GM12878 (cell line): ENCODE results near the gene HOGA1. TPM values are rescaled to one million over a fixed set of nuclear protein-coding genes. Genes with fewer than 3 reads are reported as not detected.

Experiments
- ATF2 ChIP-seq: IDR thresholded peaks from 2 replicates; pipeline ENCODE4 v1.6.1; 2012; ENCODE audit warnings: low read length, inconsistent platforms
- BMI1 ChIP-seq: fragments of 450-650 bp; IDR thresholded peaks from 2 replicates; pipeline ENCODE4 v1.6.1; 2016; ENCODE audit warnings: mild to moderate bottlenecking, moderate library complexity, borderline replicate concordance
- CHD2 ChIP-seq: IDR thresholded peaks from 2 replicates; pipeline ENCODE4 v1.6.1; 2011; ENCODE audit warnings: low read depth, low read length, improper control_type of control experiment, borderline replicate concordance
- CREB1 ChIP-seq: IDR thresholded peaks from 2 replicates; pipeline ENCODE4 v1.6.1; 2012; ENCODE audit warnings: low read depth, mild to moderate bottlenecking, inconsistent platforms
- EGR1 ChIP-seq, 2 experiments: IDR thresholded peaks; 1 replicate in 1 of 2; 2 replicates in 1 of 2; pipeline ENCODE4 v1.6.1; 2011 to 2012; ENCODE audit warnings: low read depth in 2 of 2, low read length in 2 of 2, borderline replicate concordance in 1 of 2, mild to moderate bottlenecking in 1 of 2, moderate library complexity in 1 of 2
- HSF1 ChIP-seq: fragments of 150-350 bp; IDR thresholded peaks from 2 replicates; pipeline ENCODE4 v1.6.1; 2014; ENCODE audit warnings: mild to moderate bottlenecking, low read depth, low read length
- IRF3 ChIP-seq: fragments of 450-650 bp; IDR thresholded peaks from 2 replicates; pipeline ENCODE4 v1.6.1; 2014; ENCODE audit warnings: mild to moderate bottlenecking
- MLLT1 ChIP-seq: fragments of 450-650 bp; IDR thresholded peaks from 2 replicates; pipeline ENCODE4 v1.6.1; 2016; ENCODE audit warnings: mild to moderate bottlenecking
- MTA2 ChIP-seq: fragments of 450-650 bp; IDR thresholded peaks from 2 replicates; pipeline ENCODE4 v1.6.1; 2016; ENCODE audit warnings: low read depth, mild to moderate bottlenecking, moderate library complexity
- NBN ChIP-seq: fragments of 450-650 bp; IDR thresholded peaks from 2 replicates; pipeline ENCODE4 v1.6.1; 2016
- NFXL1 ChIP-seq: fragments of 450-650 bp; IDR thresholded peaks from 2 replicates; pipeline ENCODE4 v1.6.1; 2017; ENCODE audit warnings: antibody characterized with exemption, mild to moderate bottlenecking, borderline replicate concordance
- NR2F1 ChIP-seq: fragments of 450-650 bp; conservative IDR thresholded peaks from 2 replicates; pipeline ENCODE4 v1.6.1; 2017; ENCODE audit warnings: mild to moderate bottlenecking
- NRF1 ChIP-seq: conservative IDR thresholded peaks from 2 replicates; pipeline ENCODE4 v1.6.1; 2011; ENCODE audit warnings: mild to moderate bottlenecking, low read depth, low read length, improper control_type of control experiment
- PBX3 ChIP-seq: IDR thresholded peaks from 2 replicates; pipeline ENCODE4 v1.6.1; 2011; ENCODE audit warnings: mild to moderate bottlenecking, low read depth, low read length, moderate library complexity; ENCODE audit not compliant: insufficient replicate concordance
- POLR2A ChIP-seq: IDR thresholded peaks from 2 replicates; pipeline ENCODE4 v1.6.1; 2011; ENCODE audit warnings: low read depth, mild to moderate bottlenecking, low read length
- SIN3A ChIP-seq: IDR thresholded peaks from 2 replicates; pipeline ENCODE4 v1.6.1; 2012; ENCODE audit warnings: low read depth, low read length, improper control_type of control experiment
- SMARCA5 ChIP-seq: fragments of 450-650 bp; IDR thresholded peaks from 2 replicates; pipeline ENCODE4 v1.6.1; 2017; ENCODE audit warnings: mild to moderate bottlenecking
- SP1 ChIP-seq: IDR thresholded peaks from one replicate; pipeline ENCODE4 v1.6.1; 2011; ENCODE audit warnings: low read depth, low read length
- SUZ12 ChIP-seq: fragments of 200-600 bp; sonication (generic); IDR thresholded peaks from one replicate; pipeline ENCODE4 v1.6.1; 2018; ENCODE audit warnings: antibody characterized with exemption, mild to moderate bottlenecking; ENCODE audit not compliant: unreplicated experiment
- TBL1XR1 ChIP-seq: IDR thresholded peaks from 2 replicates; pipeline ENCODE4 v1.6.1; 2012; ENCODE audit warnings: low read depth, low read length, improper control_type of control experiment
- TCF3 ChIP-seq: IDR thresholded peaks from 2 replicates; pipeline ENCODE4 v1.6.1; 2012; ENCODE audit warnings: low read depth, mild to moderate bottlenecking, low read length, borderline replicate concordance; ENCODE audit not compliant: insufficient read depth
- USF1 ChIP-seq: IDR thresholded peaks from 2 replicates; pipeline ENCODE4 v1.6.1; 2011; ENCODE audit warnings: borderline replicate concordance, low read depth, mild to moderate bottlenecking, moderate library complexity, mixed read lengths, low read length; ENCODE audit not compliant: insufficient read depth; ENCODE audit errors: extremely low read length
- ZNF207 ChIP-seq: fragments of 450-650 bp; IDR thresholded peaks from 2 replicates; pipeline ENCODE4 v1.6.1; 2014; ENCODE audit warnings: antibody characterized with exemption, mild to moderate bottlenecking, borderline replicate concordance
- polyA plus RNA-seq, 11 experiments: library from polyadenylated mRNA; depleted of rRNA in 4 of 11; unstranded in 6 of 11; stranded (reverse) in 5 of 11; fragments of >200 nt; fragmentation: Nextera tagmentation in 4 of 11; fragmentation: Illumina TruSeq in 1 of 11; extraction: Ambion mirVana in 4 of 11; extraction: Trizol in 1 of 11; gene quantifications; 1 replicate in 1 of 11; 2 replicates in 10 of 11; pipeline versions ENCODE4 v1.2.1 to v1.2.3, GENCODE V29; 2011 to 2016; ENCODE audit warnings: inconsistent platforms in 2 of 11, missing spikeins in 2 of 11, low read depth in 1 of 11
- total RNA-seq, 4 experiments: library from RNA; depleted of rRNA in 3 of 4; stranded (reverse); fragments of >200 nt in 3 of 4; fragmentation: Illumina TruSeq in 1 of 4; extraction: Trizol in 1 of 4; gene quantifications; 2 replicates each; pipeline versions ENCODE4 v1.2.1 to v1.2.3, GENCODE V29; 2013 to 2021

The HOGA1 gene
- total and polyA plus RNA-seq, 10 of the 15 experiments (the other 5 are each of a cell fraction or from before 2014, with no cell fraction given): 0.01 to 0.19 (median 0.06) TPM; not detected in 6

GRCh38 chr10:97640174-97640867, 56.1 kb downstream of the HOGA1 start, which contains the start of gene PI4K2A (continued):
- TF ChIP-seq IRF3: peak; percentile 76
- 0 out of 2 replicates have a peak, but pooled peaks have one; percentile 53 for TF ChIP-seq MLLT1
- peak; percentile 33; the same call in 1 of the 2 replicates for TF ChIP-seq TCF3
- TF ChIP-seq POLR2A: peak; percentile 85
- TF ChIP-seq BMI1: no peak
- no peak for TF ChIP-seq NBN
- TF ChIP-seq ATF2: no peak
- 0 out of 3 replicates have a peak, but pooled peaks of 1 of the 2 experiments have one; percentile 36 for TF ChIP-seq EGR1 (IDR thresholded peaks at IDR 0.05; ENCODE audit: borderline replicate concordance in 1 of 2, low read depth in 2 of 2, low read length in 2 of 2)
- peak; percentile 75; the same call in 1 of the 2 replicates for TF ChIP-seq CHD2
- no peak for TF ChIP-seq ZNF207
- TF ChIP-seq SP1: peak; percentile 93
- TF ChIP-seq TBL1XR1: 0 out of 2 replicates have a peak, but pooled peaks have one; percentile 9
- TF ChIP-seq NRF1: peak; percentile 73
- TF ChIP-seq SUZ12: no peak
- TF ChIP-seq USF1: no peak
- TF ChIP-seq SIN3A: peak; percentile 24; the same call in 1 of the 2 replicates
- no peak for TF ChIP-seq HSF1
- peak; percentile 87 for TF ChIP-seq CREB1
- peak; percentile 19; the same call in 1 of the 2 replicates for TF ChIP-seq SMARCA5
- TF ChIP-seq NFXL1: no peak
- TF ChIP-seq NR2F1: peak; percentile 40; the same call in 1 of the 2 replicates
- TF ChIP-seq PBX3: peak; percentile 82
- TF ChIP-seq MTA2: no peak
